B cell (primary cell): ENCODE measurements around the gene IQSEC3. TPM values are rescaled to one million over a fixed set of nuclear protein-coding genes. Genes with fewer than 3 reads are reported as not detected.

Experiments
- ATAC-seq: fragments of 200-7000 bp; cut with Tn5 transposase; one replicate; pipeline ENCODE4 v1.10.0; 2021; ENCODE audit warnings: low read depth, mild to moderate bottlenecking, moderate number of reproducible peaks, moderate library complexity
- CTCF ChIA-PET: fragments of 350-600 bp; sonication (Branson Sonifier 250); formaldehyde crosslinking; loops from one replicate; lab custom pipeline; 2021; ENCODE audit warnings: antibody characterized with exemption, inconsistent platforms; lab: Charles Lee
- POLR2A ChIA-PET: fragments of 350-600 bp; sonication (Branson Sonifier 250); formaldehyde crosslinking; loops from one replicate; lab custom pipeline; 2021; ENCODE audit warnings: antibody characterized with exemption; lab: Charles Lee
- DNase-seq: peaks from one replicate; pipeline ENCODE4 v3.0.0; 2013
- H2AFZ ChIP-seq: 2 replicates; pipeline ENCODE4 v1.6.1; 2012; ENCODE audit warnings: mild to moderate bottlenecking, low read depth, low read length; ENCODE audit not compliant: insufficient read depth, poor library complexity, severe bottlenecking
- H3K27ac ChIP-seq, 2 donors: 1 replicate in 1 of 2; 2 replicates in 1 of 2; pipeline ENCODE4 v1.5.1; 2012 to 2013; ENCODE audit warnings: low read length in 2 of 2, mild to moderate bottlenecking in 2 of 2, moderate library complexity in 1 of 2
- H3K27me3 ChIP-seq, 4 experiments: fragments of 200-600 bp in 1 of 4; sonication (generic) in 1 of 4; replicated peaks in 1 of 4; 1 replicate in 2 of 4; 2 replicates in 2 of 4; pipeline versions ENCODE4 v1.6.1 to v1.7.0; 2013 to 2016; ENCODE audit warnings: low read length in 3 of 4, mild to moderate bottlenecking in 2 of 4, mixed read lengths in 1 of 4, moderate library complexity in 1 of 4; ENCODE audit not compliant: insufficient read depth in 4 of 4, control insufficient read depth in 3 of 4; ENCODE audit errors: control extremely low read depth in 1 of 4
- H3K36me3 ChIP-seq, 2 experiments: replicated peaks in 1 of 2; 1 replicate in 1 of 2; 2 replicates in 1 of 2; pipeline versions ENCODE4 v1.6.1 to v1.7.1; 2013; ENCODE audit warnings: low read length in 1 of 2; ENCODE audit not compliant: insufficient read depth in 2 of 2, control insufficient read depth in 1 of 2; ENCODE audit errors: control extremely low read depth in 1 of 2, extremely low read depth in 1 of 2
- H3K4me1 ChIP-seq, 2 donors: fragments of 200-600 bp in 1 of 2; sonication (generic) in 1 of 2; 1 replicate in 1 of 2; 2 replicates in 1 of 2; pipeline versions ENCODE4 v1.5.1 to v1.6.1; 2013 to 2017; ENCODE audit warnings: low read length in 2 of 2; ENCODE audit not compliant: control insufficient read depth in 2 of 2, insufficient read depth in 2 of 2
- H3K4me2 ChIP-seq: replicated peaks from 2 replicates; pipeline ENCODE3; 2012; ENCODE audit warnings: mild to moderate bottlenecking, low read depth, low read length; ENCODE audit not compliant: poor library complexity, severe bottlenecking
- H3K4me3 ChIP-seq, 5 experiments: fragments of 200-600 bp in 1 of 5; sonication (generic) in 1 of 5; 1 replicate in 3 of 5; 2 replicates in 2 of 5; pipeline versions ENCODE4 v1.5.1 to v1.7.0; 2011 to 2016; ENCODE audit warnings: low read length in 4 of 5, mild to moderate bottlenecking in 4 of 5, low read depth in 2 of 5, control low read depth in 1 of 5, moderate library complexity in 1 of 5; ENCODE audit not compliant: insufficient read depth in 1 of 5; ENCODE audit errors: control extremely low read depth in 1 of 5, extremely low read depth in 1 of 5
- H3K79me2 ChIP-seq: fragments of 200-600 bp; sonication (generic); one replicate; pipeline ENCODE4 v1.6.0; 2016; ENCODE audit warnings: low read length; ENCODE audit not compliant: control insufficient read depth, insufficient read depth
- H3K9ac ChIP-seq: fragments of 200-600 bp; sonication (generic); 2 replicates; pipeline ENCODE4 v1.6.1; 2017; ENCODE audit warnings: mild to moderate bottlenecking, low read length, moderate library complexity
- H3K9me3 ChIP-seq, 3 donors: one replicate each; pipeline versions ENCODE4 v1.6.1 to v1.7.1; 2013; ENCODE audit warnings: low read length in 2 of 3; ENCODE audit not compliant: control insufficient read depth in 2 of 3, insufficient read depth in 1 of 3; ENCODE audit errors: control extremely low read depth in 1 of 3
- H4K20me1 ChIP-seq: 2 replicates; pipeline ENCODE4 v1.6.0; 2012; ENCODE audit warnings: mild to moderate bottlenecking, low read length; ENCODE audit not compliant: insufficient read depth, control insufficient read depth, poor library complexity, severe bottlenecking
- H3K27ac Mint-ChIP-seq: one replicate; pipeline ENCODE4 v1.8.0; 2021; ENCODE audit warnings: mixed read lengths
- H3K27me3 Mint-ChIP-seq: one replicate; pipeline ENCODE4 v1.8.0; 2021; ENCODE audit warnings: mixed read lengths
- H3K4me1 Mint-ChIP-seq: one replicate; pipeline ENCODE4 v1.8.0; 2021; ENCODE audit warnings: mixed read lengths
- H3K4me3 Mint-ChIP-seq: one replicate; pipeline ENCODE4 v1.8.0; 2021; ENCODE audit warnings: mixed read lengths
- H3K9me3 Mint-ChIP-seq: one replicate; pipeline ENCODE4 v1.8.0; 2022; ENCODE audit warnings: mixed read lengths; ENCODE audit not compliant: insufficient read depth
- EZH2 ChIP-seq: IDR thresholded peaks from 2 replicates; pipeline ENCODE4 v1.6.1; 2012; ENCODE audit warnings: borderline replicate concordance, low read depth, mild to moderate bottlenecking, moderate library complexity, low read length; ENCODE audit not compliant: insufficient read depth, poor library complexity, severe bottlenecking
- WGBS: methylation state at CpG from one replicate; pipeline ENCODE4 v1.1.5; 2013; ENCODE audit warnings: missing lambda C conversion rate; ENCODE audit not compliant: insufficient coverage; 5-methylcytosine and 5-hydroxymethylcytosine counted together
- intact Hi-C: fragments of 100-400 bp; cut with micrococcal nuclease; formaldehyde crosslinking; loops from one replicate; pipeline ENCODE4 v1.10.0; 2022
- polyA plus RNA-seq: library from polyadenylated mRNA; depleted of rRNA; stranded (reverse); fragments of >200 nt; gene quantifications from 2 replicates; pipeline ENCODE4 v1.2.3, GENCODE V29; 2012
- total RNA-seq, 2 donors: library from RNA; stranded (reverse); fragments of 120-200 nt in 1 of 2; gene quantifications; 1 replicate in 1 of 2; 2 replicates in 1 of 2; pipeline versions ENCODE4 v1.2.3 to v1.2.4, GENCODE V29; 2013 to 2022
- TF ChIP-seq, protein P1 (sequence below): fragments of 200-600 bp; IDR thresholded peaks from one replicate; pipeline ENCODE4 v1.8.0; 2022; ENCODE audit warnings: antibody characterized with exemption, mild to moderate bottlenecking

Gene IQSEC3
- total and polyA plus RNA-seq, 2 donors (not counting 1 experiment from before 2014, with no cell fraction given) = 0.01 to 1.8 TPM

GRCh38 chr12:156945-157344 is 90.4 kb downstream of the IQSEC3 start:
- Histone ChIP-seq H3K36me3 (no peaks in the 10 kb centered on the region), H3K9me3 (peaks cover 0 to 4% (median 0%) of the 10 kb centered on the region in 3 donors), H3K4me3 (no peak overlapping the region), H3K4me1 (no peaks in the 10 kb centered on the region), H3K4me2 (no peak overlapping the region), H4K20me1 (no peaks in the 10 kb centered on the region), H2AFZ (no peak overlapping the region), H3K27ac (no peak overlapping the region), H3K27me3 (no peaks in the 10 kb centered on the region), H3K9ac (no peak overlapping the region), H3K79me2 (no peaks in the 10 kb centered on the region)
- ATAC-seq = no peak
- no peaks in the 10 kb centered on the region for H3K4me1 Mint-ChIP-seq
- TF ChIP-seq, protein P1, sequence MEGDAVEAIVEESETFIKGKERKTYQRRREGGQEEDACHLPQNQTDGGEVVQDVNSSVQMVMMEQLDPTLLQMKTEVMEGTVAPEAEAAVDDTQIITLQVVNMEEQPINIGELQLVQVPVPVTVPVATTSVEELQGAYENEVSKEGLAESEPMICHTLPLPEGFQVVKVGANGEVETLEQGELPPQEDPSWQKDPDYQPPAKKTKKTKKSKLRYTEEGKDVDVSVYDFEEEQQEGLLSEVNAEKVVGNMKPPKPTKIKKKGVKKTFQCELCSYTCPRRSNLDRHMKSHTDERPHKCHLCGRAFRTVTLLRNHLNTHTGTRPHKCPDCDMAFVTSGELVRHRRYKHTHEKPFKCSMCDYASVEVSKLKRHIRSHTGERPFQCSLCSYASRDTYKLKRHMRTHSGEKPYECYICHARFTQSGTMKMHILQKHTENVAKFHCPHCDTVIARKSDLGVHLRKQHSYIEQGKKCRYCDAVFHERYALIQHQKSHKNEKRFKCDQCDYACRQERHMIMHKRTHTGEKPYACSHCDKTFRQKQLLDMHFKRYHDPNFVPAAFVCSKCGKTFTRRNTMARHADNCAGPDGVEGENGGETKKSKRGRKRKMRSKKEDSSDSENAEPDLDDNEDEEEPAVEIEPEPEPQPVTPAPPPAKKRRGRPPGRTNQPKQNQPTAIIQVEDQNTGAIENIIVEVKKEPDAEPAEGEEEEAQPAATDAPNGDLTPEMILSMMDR = no peak
- no peak for TF ChIP-seq EZH2
- POLR2A ChIA-PET = no interaction called here
- H3K4me3 Mint-ChIP-seq = no peak overlapping the region
- peaks cover 6% of the 10 kb centered on the region for H3K27me3 Mint-ChIP-seq
- intact Hi-C loops = no loop called here
- 91% methylated on average over 6 of the region's 13 CpGs for WGBS
- DNase-seq = no peak
- CTCF ChIA-PET = no interaction called here
- no peak overlapping the region for H3K27ac Mint-ChIP-seq
- H3K9me3 Mint-ChIP-seq = peaks cover 2% of the 10 kb centered on the region

DNA sequence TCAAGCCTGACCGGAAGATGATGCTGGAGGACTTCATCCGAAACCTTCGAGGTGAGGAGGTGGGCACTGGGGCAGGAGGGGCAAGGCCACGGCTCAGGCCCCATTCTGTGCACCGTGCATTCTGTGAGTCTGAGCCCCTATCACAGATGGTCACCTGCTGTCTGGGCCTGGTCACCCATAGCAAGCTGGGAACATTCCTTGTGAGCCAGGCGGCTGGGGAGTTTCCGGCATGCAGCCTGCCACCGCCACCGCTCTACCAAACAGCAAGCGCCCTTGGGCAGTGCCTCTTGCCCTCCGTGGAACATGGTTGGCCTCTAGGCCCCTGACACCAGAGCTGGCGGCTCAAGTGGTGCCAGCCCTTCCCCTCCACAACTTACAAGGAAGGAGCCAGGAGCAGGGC is 91.1 kb downstream of the IQSEC3 start:
- 97% methylated on average over 12 of the region's 12 CpGs for WGBS
- H3K4me1 Mint-ChIP-seq = no peaks in the 10 kb centered on the region
- peaks cover 2% of the 10 kb centered on the region for H3K9me3 Mint-ChIP-seq
- Histone ChIP-seq H2AFZ (no peak overlapping the region), H3K27ac (no peak overlapping the region), H3K9ac (no peak overlapping the region), H3K4me1 (no peaks in the 10 kb centered on the region), H3K4me2 (no peak overlapping the region), H4K20me1 (no peaks in the 10 kb centered on the region), H3K36me3 (no peaks in the 10 kb centered on the region), H3K4me3 (no peak overlapping the region), H3K9me3 (peaks cover 0 to 4% (median 0%) of the 10 kb centered on the region in 3 donors), H3K27me3 (no peaks in the 10 kb centered on the region), H3K79me2 (no peaks in the 10 kb centered on the region)
- POLR2A ChIA-PET = no interaction called here
- intact Hi-C loops = no loop called here
- ATAC-seq (no peak), DNase-seq (no peak)
- CTCF ChIA-PET = no interaction called here
- H3K4me3 Mint-ChIP-seq = no peak overlapping the region
- H3K27ac Mint-ChIP-seq = no peak overlapping the region
- TF ChIP-seq EZH2 = no peak
- TF ChIP-seq, protein P1 = no peak
- peaks cover 2% of the 10 kb centered on the region for H3K27me3 Mint-ChIP-seq
